HG02840 (cell line): Measurements from ENCODE around the gene UPK2.
"Not testable (repeated sequence)": the region's sequence is repeated elsewhere in the genome, so short reads cannot be mapped to it uniquely, and the experiment has no call there.

Experiments
- ATAC-seq: cut with Tn5 transposase; IDR thresholded peaks from one replicate; pipeline ENCODE4 v1.9.1; 2021; ENCODE audit warnings: mild to moderate bottlenecking, moderate library complexity, moderate number of reproducible peaks; ENCODE audit not compliant: unreplicated experiment, low FRiP score

UPK2 gene

GRCh38 chr11:118935376-118935775 is 20.7 kb upstream of the UPK2 start:
- no peak for ATAC-seq

- no peak for ATAC-seq
These were observed 17.4 kb upstream of the UPK2 start for GRCh38 chr11:118938491-118939403.

GRCh38 chr11:118939404-118939915 is 16.6 kb upstream of the UPK2 start:
- no peak for ATAC-seq

GRCh38 chr11:118939953-118940598 is 16.0 kb upstream of the UPK2 start:
- ATAC-seq: no peak

- ATAC-seq: no peak
These were observed 9.0 kb upstream of the UPK2 start for GRCh38 chr11:118947091-118947490.

GRCh38 chr11:118948000-118948399 is 8.1 kb upstream of the UPK2 start:
- no peak for ATAC-seq

GRCh38 chr11:118953265-118953664 is 2.8 kb upstream of the UPK2 start:
- no peak for ATAC-seq

GRCh38 chr11:118953976-118954375 is 2.1 kb upstream of the UPK2 start:
- ATAC-seq: not testable (repeated sequence)

GRCh38 chr11:118956847-118957469 is 860 bp downstream of the UPK2 start:
- ATAC-seq: no peak

- ATAC-seq: no peak
These were observed 1.5 kb downstream of the UPK2 start for GRCh38 chr11:118957549-118957948.

GRCh38 chr11:118957968-118958367 is 1.9 kb downstream of the UPK2 start:
- ATAC-seq: no peak

- no peak for ATAC-seq
These were observed 2.5 kb downstream of the UPK2 start for GRCh38 chr11:118958577-118958976.

- ATAC-seq: no peak
These were observed 5.1 kb downstream of the UPK2 start for GRCh38 chr11:118961189-118961588.

- no peak for ATAC-seq
These were observed 5.5 kb downstream of the UPK2 start for GRCh38 chr11:118961591-118961990.

- ATAC-seq: not testable (repeated sequence)
These were observed 13.4 kb downstream of the UPK2 start for GRCh38 chr11:118969508-118969907.

GRCh38 chr11:118971646-118972045 is 15.5 kb downstream of the UPK2 start, which contains the start of gene FOXR1:
Gene FOXR1, plus strand, starts transcription at chr11:118971761. Its CDS starts 171 bp downstream, at chr11:118971932.
- ATAC-seq: no peak

- ATAC-seq: no peak
These were observed 17.9 kb downstream of the UPK2 start for GRCh38 chr11:118973985-118974384.

- ATAC-seq: no peak
These were observed 19.9 kb downstream of the UPK2 start for GRCh38 chr11:118975771-118976709.

GRCh38 chr11:118979434-118979833 is 23.3 kb downstream of the UPK2 start:
- ATAC-seq: no peak
